Sigmoid colon (tissue), 7 donors: Measurements from ENCODE around the gene ABLIM1. TPM values are rescaled to one million over a fixed set of nuclear protein-coding genes. Genes with fewer than 3 reads are reported as not detected.
A peak's percentile ranks its signal among the peaks of the same experiment; 100 is the strongest.

ENCODE experiments used
- DNase-seq: peaks from one replicate; pipeline ENCODE4 v3.0.0-alpha.2; 2019
- H3K27ac ChIP-seq, 4 donors: fragments of 200-600 bp; sonication (generic); one replicate each; pipeline ENCODE4 v1.5.1; 2016 to 2019; ENCODE audit warnings: mild to moderate bottlenecking in 1 of 4
- H3K27me3 ChIP-seq, 3 donors: fragments of 200-600 bp; sonication (generic); one replicate each; pipeline ENCODE4 v1.5.1; 2019; ENCODE audit warnings: mild to moderate bottlenecking in 1 of 3
- H3K36me3 ChIP-seq, 4 donors: fragments of 200-600 bp; sonication (generic); one replicate each; pipeline ENCODE4 v1.5.1; 2016 to 2019
- H3K4me1 ChIP-seq, 4 donors: fragments of 200-600 bp; sonication (generic); one replicate each; pipeline ENCODE4 v1.5.1; 2017 to 2019
- H3K4me3 ChIP-seq, 4 donors: fragments of 200-600 bp; sonication (generic); one replicate each; pipeline ENCODE4 v1.5.1; 2017 to 2019; ENCODE audit warnings: mild to moderate bottlenecking in 2 of 4, moderate library complexity in 1 of 4
- H3K9me3 ChIP-seq, 4 donors: fragments of 200-600 bp in 3 of 4; sonication (generic) in 3 of 4; one replicate each; pipeline versions ENCODE4 v1.5.1 to v1.6.1; 2013 to 2019
- CTCF ChIP-seq, 4 experiments: fragments of 450-650 bp in 3 of 4; fragments of 200-600 bp in 1 of 4; IDR thresholded peaks; one replicate each; pipeline ENCODE4 v1.5.1; 2016 to 2019; ENCODE audit warnings: antibody characterized with exemption in 4 of 4, mild to moderate bottlenecking in 3 of 4, moderate library complexity in 2 of 4
- EP300 ChIP-seq, 4 donors: sonication (generic); formaldehyde crosslinking; IDR thresholded peaks; one replicate each; pipeline ENCODE4 v1.6.1; 2017; ENCODE audit warnings: antibody characterized with exemption in 4 of 4
- POLR2A ChIP-seq, 2 donors: fragments of 450-650 bp; IDR thresholded peaks; one replicate each; pipeline ENCODE4 v1.6.1; 2016; ENCODE audit warnings: antibody characterized with exemption in 2 of 2, mild to moderate bottlenecking in 2 of 2, moderate library complexity in 2 of 2
- POLR2AphosphoS5 ChIP-seq, 4 donors: sonication (generic); formaldehyde crosslinking; IDR thresholded peaks; one replicate each; pipeline ENCODE4 v1.6.1; 2017; ENCODE audit warnings: antibody characterized with exemption in 4 of 4
- WGBS, 2 donors: extraction: QIAGEN DNeasy Blood & Tissue Kit; methylation state at CpG; one replicate each; pipeline ENCODE4 v1.1.7; 2013; 5-methylcytosine and 5-hydroxymethylcytosine counted together
- intact Hi-C: fragments of 100-400 bp; cut with DNase I; formaldehyde crosslinking; loops from one replicate; pipeline ENCODE4 v1.15.1; 2023
- polyA plus RNA-seq, 3 donors: library from polyadenylated mRNA; stranded (reverse); fragments of 200-250 nt; gene quantifications; one replicate each; pipeline ENCODE4 v1.2.3, GENCODE V29; 2013
- total RNA-seq, 4 donors: library from RNA; depleted of rRNA; stranded (reverse); fragments of >200 nt; gene quantifications; one replicate each; pipeline ENCODE4 v1.1.0, GENCODE V29; 2016
- donor health status: healthy with polysubstance abuse.
- donor health status: Bipolar disorder and iron deficiency.
- donor health status: healthy.

Gene ABLIM1
- total and polyA plus RNA-seq, 7 donors, result 41.9 to 127 (median 49.5) TPM

- no peaks in the 10 kb centered on the region for H3K9me3 ChIP-seq
- TF ChIP-seq POLR2AphosphoS5 (IDR thresholded peaks at IDR 0.05) (no peak), EP300 (IDR thresholded peaks at IDR 0.05) (no peak), POLR2A (IDR thresholded peaks at IDR 0.05) (no peak), CTCF (IDR thresholded peaks at IDR 0.05) (no peak)
- no peak for DNase-seq
- H3K27me3 ChIP-seq, result no peaks in the 10 kb centered on the region
- intact Hi-C loops, result no loop called here
- peak overlapping the region in 2 of 4 donors; percentile 39 to 75 for H3K27ac ChIP-seq
- no peak overlapping the region for H3K4me3 ChIP-seq
- H3K4me1 ChIP-seq, result peaks cover 0 to 4% (median 0%) of the 10 kb centered on the region in 4 donors
- WGBS, 2 donors, result 40 to 76% methylated on average over 4 of the region's 4 CpGs
- no peaks in the 10 kb centered on the region for H3K36me3 ChIP-seq
These were observed 139.4 kb downstream of the ABLIM1 start for GRCh38 chr10:114518401-114519305.

GRCh38 chr10:114517368-114518250 lies 140.5 kb downstream of the ABLIM1 start:
- no peaks in the 10 kb centered on the region for H3K9me3 ChIP-seq
- no peaks in the 10 kb centered on the region for H3K27me3 ChIP-seq
- DNase-seq, result no peak
- intact Hi-C loops, result no loop called here
- no peak overlapping the region for H3K4me3 ChIP-seq
- H3K27ac ChIP-seq, result peak overlapping the region in 1 of 4 donors; percentile 75
- peaks cover 0 to 4% (median 0%) of the 10 kb centered on the region in 4 donors for H3K4me1 ChIP-seq
- WGBS, 2 donors, result 81 to 94% methylated on average over 14 of the region's 14 CpGs
- H3K36me3 ChIP-seq, result no peaks in the 10 kb centered on the region
- TF ChIP-seq POLR2A (IDR thresholded peaks at IDR 0.05), result no peak
- no peak for TF ChIP-seq POLR2AphosphoS5 (IDR thresholded peaks at IDR 0.05)
- TF ChIP-seq CTCF (IDR thresholded peaks at IDR 0.05), result no peak
- no peak for TF ChIP-seq EP300 (IDR thresholded peaks at IDR 0.05)

DNA sequence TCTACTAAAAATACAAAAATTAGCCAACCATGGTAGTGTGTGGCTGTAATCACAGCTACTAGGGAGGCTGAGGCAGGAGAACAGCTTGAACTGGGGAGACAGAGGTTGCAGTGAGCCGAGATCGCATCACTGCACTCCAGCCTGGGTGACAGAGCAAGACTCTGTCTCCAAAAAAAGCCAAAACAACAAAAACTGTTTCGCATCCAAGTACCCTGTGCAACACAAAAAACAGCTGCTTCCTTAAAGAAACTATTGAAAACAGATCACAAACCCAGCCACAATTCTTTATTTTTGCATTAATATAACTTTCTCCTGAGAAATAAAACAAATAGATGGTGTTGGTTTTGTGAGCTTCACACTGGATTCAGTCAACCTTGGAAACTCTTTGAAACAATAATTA lies 141.7 kb downstream of the ABLIM1 start:
- TF ChIP-seq POLR2A (IDR thresholded peaks at IDR 0.05) (no peak), EP300 (IDR thresholded peaks at IDR 0.05) (no peak), POLR2AphosphoS5 (IDR thresholded peaks at IDR 0.05) (no peak), CTCF (IDR thresholded peaks at IDR 0.05) (no peak)
- Histone ChIP-seq H3K27me3 (no peaks in the 10 kb centered on the region), H3K36me3 (no peaks in the 10 kb centered on the region), H3K4me3 (no peak overlapping the region), H3K9me3 (no peaks in the 10 kb centered on the region), H3K27ac (peak overlapping the region in 1 of 4 donors; percentile 45), H3K4me1 (no peaks in the 10 kb centered on the region)
- intact Hi-C loops, result no loop called here
- WGBS, 2 donors, result 53 to 91% methylated on average over 3 of the region's 3 CpGs
- DNase-seq, result no peak

- intact Hi-C loops, result no loop called here
- Histone ChIP-seq H3K27ac (peak overlapping the region in 1 of 4 donors; percentile 45), H3K4me3 (no peak overlapping the region), H3K9me3 (no peaks in the 10 kb centered on the region), H3K27me3 (no peaks in the 10 kb centered on the region), H3K36me3 (no peaks in the 10 kb centered on the region), H3K4me1 (no peaks in the 10 kb centered on the region)
- WGBS, 2 donors, result 89 to 90% methylated on average over 6 of the region's 6 CpGs
- TF ChIP-seq EP300 (IDR thresholded peaks at IDR 0.05) (no peak), CTCF (IDR thresholded peaks at IDR 0.05) (no peak), POLR2AphosphoS5 (IDR thresholded peaks at IDR 0.05) (no peak), POLR2A (IDR thresholded peaks at IDR 0.05) (no peak)
- DNase-seq, result no peak
These were observed 142.7 kb downstream of the ABLIM1 start for GRCh38 chr10:114515298-114515914.
